Pancreas (tissue), 10 donors: ENCODE data around the gene RPS21. TPM values are rescaled to one million over a fixed set of nuclear protein-coding genes. Genes with fewer than 3 reads are reported as not detected.

Source experiments
- ATAC-seq, 4 donors: fragments of 200-7000 bp; cut with Tn5 transposase; one replicate each; pipeline versions ENCODE4 v1.8.0 to v1.9.1; 2020; ENCODE audit warnings: mild to moderate bottlenecking in 4 of 4, moderate library complexity in 4 of 4
- DNase-seq, 6 donors: peaks; one replicate each; pipeline ENCODE4 v3.0.0-alpha.2; 2020
- FAIRE-seq: peaks from 2 replicates; lab custom pipeline; 2012; peaks lifted over from hg19 to GRCh38; lab: Jason Lieb, UNC
- H3K27ac ChIP-seq, 4 donors: fragments of 200-600 bp; sonication (generic); 1 replicate in 3 of 4; 2 replicates in 1 of 4; pipeline versions ENCODE4 v1.5.0 to v1.8.0; 2020
- H3K27me3 ChIP-seq, 4 donors: fragments of 200-600 bp; one replicate each; pipeline ENCODE4 v1.8.0; 2021
- H3K36me3 ChIP-seq, 3 donors: fragments of 200-600 bp; sonication (generic) in 1 of 3; one replicate each; pipeline versions ENCODE4 v1.5.0 to v1.8.0; 2020 to 2021
- H3K4me1 ChIP-seq, 3 donors: fragments of 200-600 bp; one replicate each; pipeline ENCODE4 v1.8.0; 2021
- H3K4me3 ChIP-seq, 4 donors: fragments of 200-600 bp; sonication (generic) in 2 of 4; one replicate each; pipeline versions ENCODE4 v1.5.0 to v1.8.0; 2020 to 2021
- H3K9me3 ChIP-seq, 4 donors: fragments of 200-600 bp; one replicate each; pipeline ENCODE4 v1.8.0; 2021
- CTCF ChIP-seq, 4 donors: fragments of 200-600 bp; sonication (generic) in 3 of 4; IDR thresholded peaks; one replicate each; pipeline versions ENCODE4 v1.5.0 to v1.8.0; 2021; ENCODE audit warnings: antibody characterized with exemption in 4 of 4
- WGBS, 2 donors: extraction: QIAGEN DNeasy Blood & Tissue Kit; methylation state at CpG; one replicate each; pipeline ENCODE4 v1.1.7; 2013; 5-methylcytosine and 5-hydroxymethylcytosine counted together
- intact Hi-C, 3 donors: fragments of 100-400 bp; cut with DNase I; formaldehyde crosslinking; loops; one replicate each; pipeline versions ENCODE4 v1.11.1 to v1.14.2; 2022
- polyA plus RNA-seq, 2 donors: library from polyadenylated mRNA; stranded (reverse); fragments of 200-250 nt; gene quantifications; one replicate each; pipeline ENCODE4 v1.2.3, GENCODE V29; 2013
- total RNA-seq, 6 donors: library from RNA; stranded (reverse); fragmentation: NEBNext Ultra II Directional in 4 of 6; extraction: Animal tissue kit (Norgen Biotek cat#: 25700) in 4 of 6; gene quantifications; one replicate each; pipeline versions ENCODE4 v1.2.1 to v1.2.4, GENCODE V29; 2021 to 2023
- donor health status: healthy with polysubstance abuse.
- donor health status: DM: no; HTN: no; CAD: no; lungs with moderate emphysema.
- donor health status: DM: no; HTN: no; CAD: no.
- donor health status: control.
- donor health status: control.
- donor health status: Bipolar disorder and iron deficiency.
- donor health status: DM: yes; HTN: yes; CAD: no.
- donor health status: DM: no; HTN: no; CAD: no.
- donor health status: DM: no; HTN: no; CAD: no.
- donor health status: DM: yes; HTN: yes; CAD: no.

RPS21 gene
- total and polyA plus RNA-seq, 8 donors, result 662 to 2,141 (median 973) TPM

- intact Hi-C loops, result loop anchor here in 1 of 3 donors (5.0 kb wide), 1 partner anchor 71 kb away; no protein-coding TSS in a partner anchor
- Histone ChIP-seq H3K36me3 (no peaks in the 10 kb centered on the region), H3K27me3 (no peaks in the 10 kb centered on the region), H3K9me3 (no peaks in the 10 kb centered on the region), H3K27ac (peak overlapping the region in 1 of 4 donors; percentile 13), H3K4me1 (peaks cover 0 to 10% (median 5%) of the 10 kb centered on the region in 3 donors), H3K4me3 (no peak overlapping the region)
- FAIRE-seq (no peak), ATAC-seq (no peak), DNase-seq (no peak)
- WGBS, 2 donors, result 77 to 78% methylated on average over 22 of the region's 22 CpGs
- TF ChIP-seq CTCF (IDR thresholded peaks at IDR 0.05), result no peak
These were observed 8.7 kb upstream of the RPS21 start for GRCh38 chr20:62378215-62378614.

- H3K9me3 ChIP-seq, result no peaks in the 10 kb centered on the region
- no peak overlapping the region for H3K27ac ChIP-seq
- 72 to 75% methylated on average over 16 of the region's 16 CpGs for WGBS, 2 donors
- peaks cover 3 to 16% (median 5%) of the 10 kb centered on the region in 3 donors for H3K4me1 ChIP-seq
- H3K27me3 ChIP-seq, result no peaks in the 10 kb centered on the region
- no peak overlapping the region for H3K4me3 ChIP-seq
- intact Hi-C loops, result loop anchor here in 2 of 3 donors (5.0 to 10.0 kb wide), 2 partner anchors 74 to 206 kb away; no protein-coding TSS in a partner anchor
- H3K36me3 ChIP-seq, result no peaks in the 10 kb centered on the region
- FAIRE-seq (no peak), ATAC-seq (no peak), DNase-seq (no peak)
- TF ChIP-seq CTCF (IDR thresholded peaks at IDR 0.05), result no peak
These were observed 5.6 kb upstream of the RPS21 start for GRCh38 chr20:62381202-62381797.

GRCh38 chr20:62381842-62382241, 5.1 kb upstream of the RPS21 start:
- no peak for TF ChIP-seq CTCF (IDR thresholded peaks at IDR 0.05)

GRCh38 chr20:62382306-62383198, 4.4 kb upstream of the RPS21 start:
- no peaks in the 10 kb centered on the region for H3K36me3 ChIP-seq
- intact Hi-C loops, result loop anchor here in 2 of 3 donors (5.0 to 10.0 kb wide), 2 partner anchors 75 to 208 kb away; no protein-coding TSS in a partner anchor
- no peak overlapping the region for H3K27ac ChIP-seq
- WGBS, 2 donors, result 35 to 39% methylated on average over 18 of the region's 18 CpGs
- peaks cover 3 to 10% (median 5%) of the 10 kb centered on the region in 3 donors for H3K4me1 ChIP-seq
- no peaks in the 10 kb centered on the region for H3K27me3 ChIP-seq
- TF ChIP-seq CTCF (IDR thresholded peaks at IDR 0.05), result peak; percentile 88 to 93 (median 90)
- no peaks in the 10 kb centered on the region for H3K9me3 ChIP-seq
- DNase-seq, result peak; percentile 62 to 92 (median 86)
- H3K4me3 ChIP-seq, result no peak overlapping the region
- no peak for FAIRE-seq
- ATAC-seq, result peak; percentile 55 to 82 (median 74)

More at GRCh38 chr20:62381842-62382241, 5.1 kb upstream of the RPS21 start:
- H3K36me3 ChIP-seq, result no peaks in the 10 kb centered on the region
- H3K4me1 ChIP-seq, result peaks cover 3 to 14% (median 5%) of the 10 kb centered on the region in 3 donors
- no peak for DNase-seq
- FAIRE-seq, result no peak
- H3K27ac ChIP-seq, result no peak overlapping the region
- H3K9me3 ChIP-seq, result no peaks in the 10 kb centered on the region
- 92 to 93% methylated on average over 6 of the region's 6 CpGs for WGBS, 2 donors
- intact Hi-C loops, result loop anchor here in 2 of 3 donors (5.0 to 10.0 kb wide), 2 partner anchors 75 to 207 kb away; no protein-coding TSS in a partner anchor
- ATAC-seq, result no peak
- no peaks in the 10 kb centered on the region for H3K27me3 ChIP-seq
- no peak overlapping the region for H3K4me3 ChIP-seq
